K562 (cell line): Measurements from ENCODE around the gene ZNF12. TPM values are rescaled to one million over a fixed set of nuclear protein-coding genes. Genes with fewer than 3 reads are reported as not detected.
A peak's percentile ranks its signal among the peaks of the same experiment; 100 is the strongest.

Source experiments
- BACH1 ChIP-seq: fragments of 200-800 bp; sonication (Bioruptor generic); IDR thresholded peaks from 2 replicates; pipeline ENCODE4 v1.6.1; 2016; ENCODE audit warnings: missing genetic modification characterization, missing compliant biosample characterization
- EP300 ChIP-seq: IDR thresholded peaks from 2 replicates; pipeline ENCODE4 v1.6.1; 2012; ENCODE audit warnings: low read length, improper control_type of control experiment
- HMBOX1 ChIP-seq: sonication (generic); IDR thresholded peaks from 2 replicates; pipeline ENCODE4 v1.6.1; 2016
- KHSRP ChIP-seq: fragments of 450-650 bp; IDR thresholded peaks from 2 replicates; pipeline ENCODE4 v1.6.1; 2017
- NFRKB ChIP-seq: fragments of 450-650 bp; IDR thresholded peaks from 2 replicates; pipeline ENCODE4 v1.6.1; 2016; ENCODE audit warnings: low read depth
- POLR3A ChIP-seq: IDR thresholded peaks from 2 replicates; pipeline ENCODE4 v1.6.1; 2011; ENCODE audit warnings: borderline replicate concordance, mild to moderate bottlenecking, moderate library complexity; ENCODE audit not compliant: insufficient read length, insufficient read depth; ENCODE audit errors: extremely low read depth
- RBM17 ChIP-seq: fragments of 200-400 bp; formaldehyde crosslinking; IDR thresholded peaks from 2 replicates; pipeline ENCODE4 v1.6.1; 2017; ENCODE audit warnings: low read depth, mild to moderate bottlenecking, low read length, borderline replicate concordance
- RFX5 ChIP-seq: IDR thresholded peaks from 2 replicates; pipeline ENCODE4 v1.6.1; 2011; ENCODE audit warnings: low read depth, mild to moderate bottlenecking, improper control_type of control experiment, low read length
- STAT6 ChIP-seq: sonication (generic); formaldehyde crosslinking; IDR thresholded peaks from 2 replicates; pipeline ENCODE4 v1.8.1; 2023; ENCODE audit warnings: mild to moderate bottlenecking, missing genetic modification reagents
- ZMIZ1 ChIP-seq, 2 experiments: fragments of 150-350 bp in 1 of 2; IDR thresholded peaks; 2 replicates each; pipeline ENCODE4 v1.6.1; 2012 to 2016; ENCODE audit warnings: low read depth in 2 of 2, low read length in 2 of 2, mild to moderate bottlenecking in 1 of 2, moderate library complexity in 1 of 2
- ZNF444 ChIP-seq: fragments of 250-450 bp; sonication (Bioruptor Pico); IDR thresholded peaks from 2 replicates; pipeline ENCODE4 v1.4.0; 2020; ENCODE audit warnings: mild to moderate bottlenecking, moderate library complexity
- polyA plus RNA-seq, 8 experiments: library from polyadenylated mRNA; depleted of rRNA in 4 of 8; stranded (reverse) in 5 of 8; unstranded in 3 of 8; fragments of >200 nt; fragmentation: Nextera tagmentation in 2 of 8; fragmentation: Illumina TruSeq in 1 of 8; extraction: Ambion mirVana in 2 of 8; extraction: Trizol in 1 of 8; gene quantifications; 2 replicates each; pipeline versions ENCODE4 v1.2.1 to v1.2.3, GENCODE V29; 2011 to 2014; ENCODE audit warnings: inconsistent platforms in 1 of 8, missing spikeins in 1 of 8
- total RNA-seq, 7 experiments: library from RNA; depleted of rRNA in 6 of 7; stranded (reverse); fragments of >200 nt in 6 of 7; fragmentation: Illumina TruSeq in 2 of 7; extraction: Trizol in 2 of 7; gene quantifications; 2 replicates each; pipeline versions ENCODE4 v1.2.1 to v1.2.3, GENCODE V29; 2011 to 2021; ENCODE audit warnings: low replicate concordance in 1 of 7
- TF ChIP-seq, protein P1 (sequence below): IDR thresholded peaks from 2 replicates; pipeline ENCODE4 v1.6.1; 2011; ENCODE audit warnings: borderline replicate concordance, low read depth, mild to moderate bottlenecking, moderate library complexity, low read length; ENCODE audit not compliant: insufficient read depth, poor library complexity, severe bottlenecking
- TF ChIP-seq, protein P2 (sequence below): fragments of 250-450 bp; sonication (Bioruptor Pico); IDR thresholded peaks from 2 replicates; pipeline ENCODE4 v1.5.1; 2021; ENCODE audit warnings: mild to moderate bottlenecking

ZNF12 gene
- total and polyA plus RNA-seq, 9 of the 15 experiments (the other 6 are each of a cell fraction or from before 2014, with no cell fraction given): 5.8 to 32.3 (median 18.9) TPM

GRCh38 chr7:6706666-6707407 lies at the start of gene ZNF12 (continued):
- no peak for TF ChIP-seq ZMIZ1 (IDR thresholded peaks at IDR 0.05; ENCODE audit: low read depth in 2 of 2, low read length in 2 of 2)
- no peak for TF ChIP-seq KHSRP
- peak; percentile 65; the same call in 1 of the 2 replicates for TF ChIP-seq STAT6 (CRISPR knock-in tag)
- TF ChIP-seq POLR3A: no peak
- TF ChIP-seq RBM17: no peak
- no peak for TF ChIP-seq ZNF444 (CRISPR knock-in tag)
- TF ChIP-seq BACH1: no peak
- TF ChIP-seq, protein P1, sequence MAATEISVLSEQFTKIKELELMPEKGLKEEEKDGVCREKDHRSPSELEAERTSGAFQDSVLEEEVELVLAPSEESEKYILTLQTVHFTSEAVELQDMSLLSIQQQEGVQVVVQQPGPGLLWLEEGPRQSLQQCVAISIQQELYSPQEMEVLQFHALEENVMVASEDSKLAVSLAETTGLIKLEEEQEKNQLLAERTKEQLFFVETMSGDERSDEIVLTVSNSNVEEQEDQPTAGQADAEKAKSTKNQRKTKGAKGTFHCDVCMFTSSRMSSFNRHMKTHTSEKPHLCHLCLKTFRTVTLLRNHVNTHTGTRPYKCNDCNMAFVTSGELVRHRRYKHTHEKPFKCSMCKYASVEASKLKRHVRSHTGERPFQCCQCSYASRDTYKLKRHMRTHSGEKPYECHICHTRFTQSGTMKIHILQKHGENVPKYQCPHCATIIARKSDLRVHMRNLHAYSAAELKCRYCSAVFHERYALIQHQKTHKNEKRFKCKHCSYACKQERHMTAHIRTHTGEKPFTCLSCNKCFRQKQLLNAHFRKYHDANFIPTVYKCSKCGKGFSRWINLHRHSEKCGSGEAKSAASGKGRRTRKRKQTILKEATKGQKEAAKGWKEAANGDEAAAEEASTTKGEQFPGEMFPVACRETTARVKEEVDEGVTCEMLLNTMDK: no peak
- no peak for TF ChIP-seq HMBOX1
- TF ChIP-seq NFRKB: no peak
- no peak; the same call in 1 of the 2 replicates for TF ChIP-seq EP300
- TF ChIP-seq, protein P2, sequence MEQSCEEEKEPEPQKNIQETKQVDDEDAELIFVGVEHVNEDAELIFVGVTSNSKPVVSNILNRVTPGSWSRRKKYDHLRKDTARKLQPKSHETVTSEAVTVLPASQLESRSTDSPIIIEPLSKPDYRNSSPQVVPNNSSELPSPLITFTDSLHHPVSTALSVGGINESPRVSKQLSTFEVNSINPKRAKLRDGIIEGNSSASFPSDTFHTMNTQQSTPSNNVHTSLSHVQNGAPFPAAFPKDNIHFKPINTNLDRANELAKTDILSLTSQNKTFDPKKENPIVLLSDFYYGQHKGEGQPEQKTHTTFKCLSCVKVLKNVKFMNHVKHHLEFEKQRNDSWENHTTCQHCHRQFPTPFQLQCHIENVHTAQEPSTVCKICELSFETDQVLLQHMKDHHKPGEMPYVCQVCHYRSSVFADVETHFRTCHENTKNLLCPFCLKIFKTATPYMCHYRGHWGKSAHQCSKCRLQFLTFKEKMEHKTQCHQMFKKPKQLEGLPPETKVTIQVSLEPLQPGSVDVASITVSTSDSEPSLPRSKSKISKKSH (CRISPR knock-in tag): no peak
- TF ChIP-seq RFX5: no peak
